Stimulated activated CD4-positive, alpha-beta T cell treated with anti-CD3 and anti-CD28 coated beads, Interleukin-2, amount 100 ng/mL, for 4 hours (primary cell): ENCODE measurements around the gene MMP26.
"Not testable (repeated sequence)": the region's sequence is repeated elsewhere in the genome, so short reads cannot be mapped to it uniquely, and the experiment has no call there.

Source experiments
- DNase-seq: peaks from one replicate; pipeline ENCODE4 v3.0.0-alpha.2; 2020; ENCODE audit warnings: low read depth

Gene MMP26

GRCh38 chr11:4722616-4723534 is 18.3 kb downstream of the MMP26 start:
- not testable (repeated sequence) for DNase-seq

GRCh38 chr11:4727171-4727570 is 22.6 kb downstream of the MMP26 start:
- no peak for DNase-seq

- no peak for DNase-seq
These were observed 36.2 kb downstream of the MMP26 start for GRCh38 chr11:4740735-4741134.

GRCh38 chr11:4748438-4748837 is 43.9 kb downstream of the MMP26 start:
- no peak for DNase-seq

- no peak for DNase-seq
These were observed 46.6 kb downstream of the MMP26 start for GRCh38 chr11:4751201-4751600.
